NT2/D1 (cell line): ENCODE data around the gene BCL2.

Experiments
- SUZ12 ChIP-seq: IDR thresholded peaks from 2 replicates; pipeline ENCODE4 v1.6.1; 2011; ENCODE audit not compliant: insufficient read length, insufficient read depth; ENCODE audit errors: extremely low read depth
- ZNF274 ChIP-seq: IDR thresholded peaks from 2 replicates; pipeline ENCODE4 v1.6.1; 2011; ENCODE audit warnings: mild to moderate bottlenecking, low read depth, low read length

DNA sequence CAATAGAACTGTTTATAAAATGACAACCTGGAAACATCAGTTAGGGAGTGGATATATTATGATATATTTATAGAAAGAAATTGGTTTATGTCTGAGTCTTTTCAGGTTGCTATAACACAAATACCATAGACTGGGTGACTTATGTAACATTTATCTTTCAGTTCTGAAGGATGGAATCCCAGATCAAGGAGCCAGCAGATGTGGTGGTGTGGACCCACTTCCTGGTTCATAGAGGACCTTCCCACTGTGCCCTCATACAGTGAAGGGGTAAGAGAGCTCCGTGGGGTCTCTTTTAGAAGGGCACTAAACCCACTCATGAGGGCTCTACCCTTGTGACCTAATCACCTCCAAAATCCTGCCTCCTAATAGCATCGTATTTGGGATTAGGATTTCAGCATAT is 86.7 kb downstream of the BCL2 start:
- TF ChIP-seq SUZ12 (no peak), ZNF274 (no peak)
